Endodermal cell (in vitro differentiated cells): ENCODE data around the gene PHF20. TPM values are rescaled to one million over a fixed set of nuclear protein-coding genes. Genes with fewer than 3 reads are reported as not detected.

Experiments used
- DNase-seq: peaks from one replicate; pipeline ENCODE4 v3.0.0-alpha.2; 2017
- H3K27ac ChIP-seq: 2 replicates; pipeline ENCODE4 v1.5.1; 2013; ENCODE audit warnings: mild to moderate bottlenecking, low read depth, low read length, moderate library complexity
- H3K27me3 ChIP-seq: 2 replicates; pipeline ENCODE4 v1.6.1; 2013; ENCODE audit warnings: mild to moderate bottlenecking, low read length, moderate library complexity; ENCODE audit not compliant: insufficient read depth, control insufficient read depth, poor library complexity, severe bottlenecking
- H3K36me3 ChIP-seq: 2 replicates; pipeline ENCODE4 v1.7.0; 2013; ENCODE audit warnings: mild to moderate bottlenecking, low read length, moderate library complexity; ENCODE audit not compliant: control insufficient read depth, insufficient read depth
- H3K4me1 ChIP-seq: one replicate; pipeline ENCODE4 v1.7.0; 2013; ENCODE audit warnings: low read length; ENCODE audit not compliant: control insufficient read depth, insufficient read depth
- H3K4me3 ChIP-seq: 2 replicates; pipeline ENCODE4 v1.5.1; 2013; ENCODE audit warnings: mild to moderate bottlenecking, low read length, moderate library complexity
- H3K9ac ChIP-seq: 2 replicates; pipeline ENCODE4 v1.6.1; 2013; ENCODE audit warnings: mild to moderate bottlenecking, low read length, moderate library complexity; ENCODE audit not compliant: poor library complexity, severe bottlenecking; ENCODE audit errors: extremely low read depth
- H3K9me3 ChIP-seq: 2 replicates; pipeline ENCODE4 v1.6.1; 2013; ENCODE audit warnings: mild to moderate bottlenecking, low read length, moderate library complexity; ENCODE audit not compliant: control insufficient read depth
- H3K27ac Mint-ChIP-seq: 2 replicates; pipeline ENCODE4 v1.8.0; 2020; ENCODE audit warnings: mixed read lengths
- H3K27me3 Mint-ChIP-seq: 2 replicates; pipeline ENCODE4 v1.8.0; 2021; ENCODE audit warnings: mild to moderate bottlenecking, mixed read lengths; ENCODE audit not compliant: insufficient read depth
- H3K36me3 Mint-ChIP-seq: 2 replicates; pipeline ENCODE4 v1.8.0; 2020; ENCODE audit warnings: low read depth, mixed read lengths
- H3K4me1 Mint-ChIP-seq: 2 replicates; pipeline ENCODE4 v1.8.0; 2020; ENCODE audit warnings: mixed read lengths
- H3K4me3 Mint-ChIP-seq: 2 replicates; pipeline ENCODE4 v1.8.0; 2020; ENCODE audit warnings: mild to moderate bottlenecking, moderate library complexity, mixed read lengths
- H3K9me3 Mint-ChIP-seq: 2 replicates; pipeline ENCODE4 v1.8.0; 2020; ENCODE audit warnings: mild to moderate bottlenecking, mixed read lengths
- CTCF ChIP-seq: fragments of 200-600 bp; sonication (generic); conservative IDR thresholded peaks from 2 replicates; pipeline ENCODE4 v1.5.0; 2021; ENCODE audit warnings: antibody characterized with exemption, mild to moderate bottlenecking
- WGBS, 2 experiments: methylation state at CpG; one replicate each; pipeline versions ENCODE4 v1.1.5 to v1.1.7; 2013; ENCODE audit warnings: missing lambda C conversion rate in 2 of 2, mixed read lengths in 1 of 2; ENCODE audit not compliant: insufficient coverage in 1 of 2, insufficient read length in 1 of 2; 5-methylcytosine and 5-hydroxymethylcytosine counted together
- total RNA-seq, 2 donors: library from RNA; stranded (reverse); fragmentation: NEBNext Ultra II Directional in 1 of 2; extraction: Animal tissue kit (Norgen Biotek cat#: 25700) in 1 of 2; gene quantifications; 2 replicates in 1 of 2; 3 replicates in 1 of 2; pipeline ENCODE4 v1.2.1, GENCODE V29; 2021

The PHF20 gene
- total RNA-seq, 2 donors from 2014 or later: 68.1 to 78.8 TPM

- no peak for DNase-seq
Measured at GRCh38 chr20:35967979-35968640, 196.3 kb downstream of the PHF20 start, which contains the start of gene CNBD2. Gene CNBD2 (plus strand): TSS chr20:35968590. CDS start chr20:35968763, 173 bp downstream.

GRCh38 chr20:35968930-35969329 lies 197.1 kb downstream of the PHF20 start:
- Mint-ChIP-seq H3K27ac (no peak overlapping the region), H3K4me1 (peaks cover 6% of the 10 kb centered on the region), H3K27me3 (peaks cover 4% of the 10 kb centered on the region), H3K36me3 (no peaks in the 10 kb centered on the region), H3K9me3 (peaks cover 10% of the 10 kb centered on the region), H3K4me3 (no peak overlapping the region)
- DNase-seq: no peak
- Histone ChIP-seq H3K27ac (no peak overlapping the region), H3K36me3 (no peaks in the 10 kb centered on the region), H3K9ac (no peak overlapping the region), H3K4me3 (no peak overlapping the region), H3K4me1 (no peaks in the 10 kb centered on the region), H3K9me3 (peaks cover 9% of the 10 kb centered on the region), H3K27me3 (no peaks in the 10 kb centered on the region)
- TF ChIP-seq CTCF: no peak
- WGBS, 2 experiments: 40 to 83% methylated on average over 1 of the region's 1 CpG

More at GRCh38 chr20:35967979-35968640, 196.3 kb downstream of the PHF20 start, which contains the start of gene CNBD2:
- Histone ChIP-seq H3K4me1 (no peaks in the 10 kb centered on the region), H3K27ac (no peak within 1 kb of the TSS), H3K9me3 (peaks cover 9% of the 10 kb centered on the region), H3K4me3 (no peak within 1 kb of the TSS), H3K9ac (no peak within 1 kb of the TSS), H3K27me3 (no peaks in the 10 kb centered on the region), H3K36me3 (no peaks in the 10 kb centered on the region)
- no peak for TF ChIP-seq CTCF
- no peak within 1 kb of the TSS for H3K27ac Mint-ChIP-seq
- H3K4me1 Mint-ChIP-seq: peaks cover 6% of the 10 kb centered on the region
- peaks cover 4% of the 10 kb centered on the region for H3K27me3 Mint-ChIP-seq
- H3K9me3 Mint-ChIP-seq: peaks cover 10% of the 10 kb centered on the region
- WGBS, 2 experiments: 90 to 100% methylated on average over 2 to 3 of the region's 3 CpGs
- no peak within 1 kb of the TSS for H3K4me3 Mint-ChIP-seq
- no peaks in the 10 kb centered on the region for H3K36me3 Mint-ChIP-seq

GRCh38 chr20:35971981-35972380 lies 200.2 kb downstream of the PHF20 start:
- peaks cover 9% of the 10 kb centered on the region for H3K9me3 ChIP-seq
- no peak overlapping the region for H3K9ac ChIP-seq
- Mint-ChIP-seq H3K4me3 (no peak overlapping the region), H3K9me3 (peaks cover 10% of the 10 kb centered on the region), H3K27me3 (peaks cover 2% of the 10 kb centered on the region), H3K36me3 (no peaks in the 10 kb centered on the region), H3K27ac (no peak overlapping the region), H3K4me1 (peaks cover 3% of the 10 kb centered on the region)
- DNase-seq: no peak
- no peaks in the 10 kb centered on the region for H3K4me1 ChIP-seq
- WGBS, 2 experiments: 87% methylated on average over 2 of the region's 2 CpGs; no CpG with 5 or more reads in 1 of the 2 experiments
- no peaks in the 10 kb centered on the region for H3K36me3 ChIP-seq
- no peak for TF ChIP-seq CTCF
- no peaks in the 10 kb centered on the region for H3K27me3 ChIP-seq
- H3K27ac ChIP-seq: no peak overlapping the region
- H3K4me3 ChIP-seq: no peak overlapping the region
